Stimulated activated CD8-positive, alpha-beta memory T cell treated with anti-CD3 and anti-CD28 coated beads, Interleukin-15, amount 100 ng/mL, for 24 hours (primary cell): ENCODE measurements around the gene GTF2A1L.
"Not testable (repeated sequence)": the region's sequence is repeated elsewhere in the genome, so short reads cannot be mapped to it uniquely, and the experiment has no call there.

ENCODE experiments used
- DNase-seq: peaks from one replicate; pipeline ENCODE4 v3.0.0-alpha.2; 2020; ENCODE audit warnings: low read depth

The GTF2A1L gene

GRCh38 chr2:48617618-48618017 is at the start of gene GTF2A1L:
Gene GTF2A1L, plus strand, starts transcription at chr2:48617856. Its CDS starts 19 bp downstream, at chr2:48617875.
- no peak for DNase-seq

- DNase-seq: no peak
Measured at GRCh38 chr2:48568547-48568946, 49.1 kb upstream of the GTF2A1L start.

GRCh38 chr2:48569433-48569832 is 48.2 kb upstream of the GTF2A1L start:
- DNase-seq: no peak

GRCh38 chr2:48572816-48573215 is 44.8 kb upstream of the GTF2A1L start:
- no peak for DNase-seq

GRCh38 chr2:48574353-48575287 is 43.0 kb upstream of the GTF2A1L start:
- DNase-seq: no peak

- DNase-seq: no peak
Measured at GRCh38 chr2:48578313-48578712, 39.3 kb upstream of the GTF2A1L start.

- no peak for DNase-seq
Measured at GRCh38 chr2:48583961-48584360, 33.7 kb upstream of the GTF2A1L start.

- DNase-seq: no peak
Measured at GRCh38 chr2:48584551-48584950, 33.1 kb upstream of the GTF2A1L start.

- no peak for DNase-seq
Measured at GRCh38 chr2:48586433-48586832, 31.2 kb upstream of the GTF2A1L start.

- DNase-seq: no peak
Measured at GRCh38 chr2:48587560-48587959, 30.1 kb upstream of the GTF2A1L start.

GRCh38 chr2:48587961-48588360 is 29.7 kb upstream of the GTF2A1L start:
- DNase-seq: no peak

- DNase-seq: no peak
Measured at GRCh38 chr2:48588745-48589144, 28.9 kb upstream of the GTF2A1L start.

GRCh38 chr2:48589170-48589767 is 28.4 kb upstream of the GTF2A1L start:
- no peak for DNase-seq

GRCh38 chr2:48590017-48590416 is 27.6 kb upstream of the GTF2A1L start:
- no peak for DNase-seq

GRCh38 chr2:48592067-48592466 is 25.6 kb upstream of the GTF2A1L start:
- DNase-seq: no peak

GRCh38 chr2:48596751-48597150 is 20.9 kb upstream of the GTF2A1L start:
- not testable (repeated sequence) for DNase-seq

GRCh38 chr2:48597492-48597891 is 20.2 kb upstream of the GTF2A1L start:
- no peak for DNase-seq

GRCh38 chr2:48600204-48600813 is 17.3 kb upstream of the GTF2A1L start:
- DNase-seq: no peak

GRCh38 chr2:48600917-48601316 is 16.7 kb upstream of the GTF2A1L start:
- no peak for DNase-seq

- DNase-seq: no peak
Measured at GRCh38 chr2:48601349-48601748, 16.3 kb upstream of the GTF2A1L start.

- no peak for DNase-seq
Measured at GRCh38 chr2:48605482-48606175, 12.0 kb upstream of the GTF2A1L start.

- no peak for DNase-seq
Measured at GRCh38 chr2:48607307-48608014, 10.2 kb upstream of the GTF2A1L start.
